GM12892 (cell line): Measurements from ENCODE around the gene ZSCAN10.

Source experiments
- POLR2A ChIP-seq: IDR thresholded peaks from 2 replicates; pipeline ENCODE4 v1.6.1; 2011; ENCODE audit warnings: low read depth, low read length, control low read depth
- POLR2AphosphoS5 ChIP-seq: IDR thresholded peaks from 2 replicates; pipeline ENCODE4 v1.6.1; 2011; ENCODE audit warnings: low read depth, low read length, control low read depth
- TAF1 ChIP-seq: IDR thresholded peaks from 2 replicates; pipeline ENCODE4 v1.6.1; 2011; ENCODE audit warnings: low read depth, mild to moderate bottlenecking, control low read depth, low read length, borderline replicate concordance

- TF ChIP-seq POLR2AphosphoS5 (no peak), POLR2A (no peak), TAF1 (no peak)
Measured at GRCh38 chr16:3119701-3120408, 20.8 kb upstream of the ZSCAN10 start.
